B cell (primary cell): ENCODE results near the gene RSU1. TPM values are rescaled to one million over a fixed set of nuclear protein-coding genes. Genes with fewer than 3 reads are reported as not detected.

ENCODE experiments used
- ATAC-seq: fragments of 200-7000 bp; cut with Tn5 transposase; one replicate; pipeline ENCODE4 v1.10.0; 2021; ENCODE audit warnings: low read depth, mild to moderate bottlenecking, moderate number of reproducible peaks, moderate library complexity
- CTCF ChIA-PET: fragments of 350-600 bp; sonication (Branson Sonifier 250); formaldehyde crosslinking; loops from one replicate; lab custom pipeline; 2021; ENCODE audit warnings: antibody characterized with exemption, inconsistent platforms; lab: Charles Lee
- POLR2A ChIA-PET: fragments of 350-600 bp; sonication (Branson Sonifier 250); formaldehyde crosslinking; loops from one replicate; lab custom pipeline; 2021; ENCODE audit warnings: antibody characterized with exemption; lab: Charles Lee
- DNase-seq: peaks from one replicate; pipeline ENCODE4 v3.0.0; 2013
- H2AFZ ChIP-seq: 2 replicates; pipeline ENCODE4 v1.6.1; 2012; ENCODE audit warnings: mild to moderate bottlenecking, low read depth, low read length; ENCODE audit not compliant: insufficient read depth, poor library complexity, severe bottlenecking
- H3K27ac ChIP-seq, 2 donors: 1 replicate in 1 of 2; 2 replicates in 1 of 2; pipeline ENCODE4 v1.5.1; 2012 to 2013; ENCODE audit warnings: low read length in 2 of 2, mild to moderate bottlenecking in 2 of 2, moderate library complexity in 1 of 2
- H3K27me3 ChIP-seq, 4 experiments: fragments of 200-600 bp in 1 of 4; sonication (generic) in 1 of 4; replicated peaks in 1 of 4; 1 replicate in 2 of 4; 2 replicates in 2 of 4; pipeline versions ENCODE4 v1.6.1 to v1.7.0; 2013 to 2016; ENCODE audit warnings: low read length in 3 of 4, mild to moderate bottlenecking in 2 of 4, mixed read lengths in 1 of 4, moderate library complexity in 1 of 4; ENCODE audit not compliant: insufficient read depth in 4 of 4, control insufficient read depth in 3 of 4; ENCODE audit errors: control extremely low read depth in 1 of 4
- H3K36me3 ChIP-seq, 2 experiments: replicated peaks in 1 of 2; 1 replicate in 1 of 2; 2 replicates in 1 of 2; pipeline versions ENCODE4 v1.6.1 to v1.7.1; 2013; ENCODE audit warnings: low read length in 1 of 2; ENCODE audit not compliant: insufficient read depth in 2 of 2, control insufficient read depth in 1 of 2; ENCODE audit errors: control extremely low read depth in 1 of 2, extremely low read depth in 1 of 2
- H3K4me1 ChIP-seq, 2 donors: fragments of 200-600 bp in 1 of 2; sonication (generic) in 1 of 2; 1 replicate in 1 of 2; 2 replicates in 1 of 2; pipeline versions ENCODE4 v1.5.1 to v1.6.1; 2013 to 2017; ENCODE audit warnings: low read length in 2 of 2; ENCODE audit not compliant: control insufficient read depth in 2 of 2, insufficient read depth in 2 of 2
- H3K4me2 ChIP-seq: replicated peaks from 2 replicates; pipeline ENCODE3; 2012; ENCODE audit warnings: mild to moderate bottlenecking, low read depth, low read length; ENCODE audit not compliant: poor library complexity, severe bottlenecking
- H3K4me3 ChIP-seq, 5 experiments: fragments of 200-600 bp in 1 of 5; sonication (generic) in 1 of 5; 1 replicate in 3 of 5; 2 replicates in 2 of 5; pipeline versions ENCODE4 v1.5.1 to v1.7.0; 2011 to 2016; ENCODE audit warnings: low read length in 4 of 5, mild to moderate bottlenecking in 4 of 5, low read depth in 2 of 5, control low read depth in 1 of 5, moderate library complexity in 1 of 5; ENCODE audit not compliant: insufficient read depth in 1 of 5; ENCODE audit errors: control extremely low read depth in 1 of 5, extremely low read depth in 1 of 5
- H3K79me2 ChIP-seq: fragments of 200-600 bp; sonication (generic); one replicate; pipeline ENCODE4 v1.6.0; 2016; ENCODE audit warnings: low read length; ENCODE audit not compliant: control insufficient read depth, insufficient read depth
- H3K9ac ChIP-seq: fragments of 200-600 bp; sonication (generic); 2 replicates; pipeline ENCODE4 v1.6.1; 2017; ENCODE audit warnings: mild to moderate bottlenecking, low read length, moderate library complexity
- H3K9me3 ChIP-seq, 3 donors: one replicate each; pipeline versions ENCODE4 v1.6.1 to v1.7.1; 2013; ENCODE audit warnings: low read length in 2 of 3; ENCODE audit not compliant: control insufficient read depth in 2 of 3, insufficient read depth in 1 of 3; ENCODE audit errors: control extremely low read depth in 1 of 3
- H4K20me1 ChIP-seq: 2 replicates; pipeline ENCODE4 v1.6.0; 2012; ENCODE audit warnings: mild to moderate bottlenecking, low read length; ENCODE audit not compliant: insufficient read depth, control insufficient read depth, poor library complexity, severe bottlenecking
- H3K27ac Mint-ChIP-seq: one replicate; pipeline ENCODE4 v1.8.0; 2021; ENCODE audit warnings: mixed read lengths
- H3K27me3 Mint-ChIP-seq: one replicate; pipeline ENCODE4 v1.8.0; 2021; ENCODE audit warnings: mixed read lengths
- H3K4me1 Mint-ChIP-seq: one replicate; pipeline ENCODE4 v1.8.0; 2021; ENCODE audit warnings: mixed read lengths
- H3K4me3 Mint-ChIP-seq: one replicate; pipeline ENCODE4 v1.8.0; 2021; ENCODE audit warnings: mixed read lengths
- H3K9me3 Mint-ChIP-seq: one replicate; pipeline ENCODE4 v1.8.0; 2022; ENCODE audit warnings: mixed read lengths; ENCODE audit not compliant: insufficient read depth
- CTCF ChIP-seq: fragments of 200-600 bp; IDR thresholded peaks from one replicate; pipeline ENCODE4 v1.8.0; 2022; ENCODE audit warnings: antibody characterized with exemption, mild to moderate bottlenecking
- EZH2 ChIP-seq: IDR thresholded peaks from 2 replicates; pipeline ENCODE4 v1.6.1; 2012; ENCODE audit warnings: borderline replicate concordance, low read depth, mild to moderate bottlenecking, moderate library complexity, low read length; ENCODE audit not compliant: insufficient read depth, poor library complexity, severe bottlenecking
- WGBS: methylation state at CpG from one replicate; pipeline ENCODE4 v1.1.5; 2013; ENCODE audit warnings: missing lambda C conversion rate; ENCODE audit not compliant: insufficient coverage; 5-methylcytosine and 5-hydroxymethylcytosine counted together
- intact Hi-C: fragments of 100-400 bp; cut with micrococcal nuclease; formaldehyde crosslinking; loops from one replicate; pipeline ENCODE4 v1.10.0; 2022
- polyA plus RNA-seq: library from polyadenylated mRNA; depleted of rRNA; stranded (reverse); fragments of >200 nt; gene quantifications from 2 replicates; pipeline ENCODE4 v1.2.3, GENCODE V29; 2012
- total RNA-seq, 2 donors: library from RNA; stranded (reverse); fragments of 120-200 nt in 1 of 2; gene quantifications; 1 replicate in 1 of 2; 2 replicates in 1 of 2; pipeline versions ENCODE4 v1.2.3 to v1.2.4, GENCODE V29; 2013 to 2022

Gene RSU1
- total and polyA plus RNA-seq, 2 donors (not counting 1 experiment from before 2014, with no cell fraction given) = 33.4 to 41.1 TPM

- no peaks in the 10 kb centered on the region for H4K20me1 ChIP-seq
- H3K9me3 Mint-ChIP-seq = no peaks in the 10 kb centered on the region
- H3K9me3 ChIP-seq = no peaks in the 10 kb centered on the region
- H3K27ac Mint-ChIP-seq = no peak overlapping the region
- intact Hi-C loops = no loop called here
- H3K27ac ChIP-seq = no peak overlapping the region
- H3K4me2 ChIP-seq = no peak overlapping the region
- H3K4me3 Mint-ChIP-seq = no peak overlapping the region
- POLR2A ChIA-PET = no interaction called here
- peaks cover 0 to 2% of the 10 kb centered on the region in 2 experiments for H3K36me3 ChIP-seq
- H3K9ac ChIP-seq = no peak overlapping the region
- H3K27me3 Mint-ChIP-seq = no peaks in the 10 kb centered on the region
- H3K4me1 Mint-ChIP-seq = no peaks in the 10 kb centered on the region
- ATAC-seq = no peak
- H2AFZ ChIP-seq = no peak overlapping the region
- CTCF ChIA-PET = no interaction called here
- H3K4me3 ChIP-seq = no peak overlapping the region
- H3K4me1 ChIP-seq = no peaks in the 10 kb centered on the region
- 96% methylated on average over 7 of the region's 8 CpGs for WGBS
- H3K27me3 ChIP-seq = no peaks in the 10 kb centered on the region
- no peak for DNase-seq
- no peaks in the 10 kb centered on the region for H3K79me2 ChIP-seq
- TF ChIP-seq CTCF = no peak
- no peak for TF ChIP-seq EZH2
Measured at GRCh38 chr10:16599662-16600061, 217.6 kb downstream of the RSU1 start.

- WGBS = 98% methylated on average over 11 of the region's 11 CpGs
- Histone ChIP-seq H3K4me2 (no peak overlapping the region), H3K9ac (no peak overlapping the region), H3K9me3 (no peaks in the 10 kb centered on the region), H4K20me1 (no peaks in the 10 kb centered on the region), H3K36me3 (peaks cover 0 to 7% of the 10 kb centered on the region in 2 experiments), H3K4me1 (no peaks in the 10 kb centered on the region), H3K27ac (no peak overlapping the region), H3K79me2 (no peaks in the 10 kb centered on the region), H2AFZ (no peak overlapping the region), H3K27me3 (no peaks in the 10 kb centered on the region), H3K4me3 (no peak overlapping the region)
- Mint-ChIP-seq H3K9me3 (no peaks in the 10 kb centered on the region), H3K27me3 (no peaks in the 10 kb centered on the region), H3K27ac (no peak overlapping the region), H3K4me1 (no peaks in the 10 kb centered on the region), H3K4me3 (no peak overlapping the region)
- no peak for DNase-seq
- intact Hi-C loops = no loop called here
- TF ChIP-seq EZH2 = no peak
- no peak for TF ChIP-seq CTCF
- ChIA-PET POLR2A (no interaction called here), CTCF (no interaction called here)
- no peak for ATAC-seq
Measured at GRCh38 chr10:16597656-16598055, 219.6 kb downstream of the RSU1 start.
